ENCODE data around the gene ULK4. TPM values are rescaled to one million over a fixed set of nuclear protein-coding genes. Genes with fewer than 3 reads are reported as not detected.
"Not testable (repeated sequence)": the region's sequence is repeated elsewhere in the genome, so short reads cannot be mapped to it uniquely, and the experiment has no call there.

Gene ULK4
- total RNA-seq, 1 experiment from 2014 or later = 13.5 TPM

DNA sequence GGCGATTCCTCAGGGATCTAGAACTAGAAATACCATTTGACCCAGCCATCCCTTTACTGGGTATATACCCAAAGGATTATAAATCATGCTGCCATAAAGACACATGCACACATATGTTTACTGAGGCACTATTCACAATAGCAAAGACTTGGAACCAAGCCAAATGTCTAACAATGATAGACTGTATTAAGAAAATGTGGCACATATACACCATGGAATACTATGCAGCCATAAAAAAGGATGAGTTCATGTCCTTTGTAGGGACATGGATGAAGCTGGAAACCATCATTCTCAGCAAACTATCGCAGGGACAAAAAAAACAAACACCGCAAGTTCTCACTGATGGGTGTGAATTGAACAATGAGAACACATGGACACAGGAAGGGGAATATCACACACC, 515.6 kb downstream of the ULK4 start:
- DNase-seq (ENCODE audit: low read depth) = not testable (repeated sequence)

DNA sequence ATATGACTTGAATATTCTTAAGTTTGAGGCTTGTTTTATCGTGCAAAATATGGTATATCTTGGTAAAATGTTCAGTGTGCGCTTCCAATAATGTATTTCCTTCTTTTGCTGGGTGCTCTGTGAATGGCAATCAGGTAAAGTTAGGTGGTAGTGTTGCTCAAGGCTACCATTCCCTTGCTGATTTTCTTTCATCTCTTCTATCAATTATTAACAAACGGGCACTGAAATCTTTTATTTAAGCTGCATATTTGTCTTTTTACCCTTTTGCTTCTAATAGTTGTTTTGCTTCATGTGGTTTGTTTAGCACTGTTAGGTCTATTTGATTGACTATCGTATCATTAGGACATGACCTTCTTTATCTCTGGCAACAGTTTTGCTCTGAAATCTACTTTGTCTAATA, 520.3 kb downstream of the ULK4 start:
- no peak for DNase-seq (ENCODE audit: low read depth)

GRCh38 chr3:41441139-41441538, 520.8 kb downstream of the ULK4 start:
- DNase-seq (ENCODE audit: low read depth) = no peak

- no peak for DNase-seq (ENCODE audit: low read depth)
These were observed 524.9 kb downstream of the ULK4 start for GRCh38 chr3:41436983-41437382.

GRCh38 chr3:41434781-41435180, 527.1 kb downstream of the ULK4 start:
- DNase-seq (ENCODE audit: low read depth) = peak; percentile 15

DNA sequence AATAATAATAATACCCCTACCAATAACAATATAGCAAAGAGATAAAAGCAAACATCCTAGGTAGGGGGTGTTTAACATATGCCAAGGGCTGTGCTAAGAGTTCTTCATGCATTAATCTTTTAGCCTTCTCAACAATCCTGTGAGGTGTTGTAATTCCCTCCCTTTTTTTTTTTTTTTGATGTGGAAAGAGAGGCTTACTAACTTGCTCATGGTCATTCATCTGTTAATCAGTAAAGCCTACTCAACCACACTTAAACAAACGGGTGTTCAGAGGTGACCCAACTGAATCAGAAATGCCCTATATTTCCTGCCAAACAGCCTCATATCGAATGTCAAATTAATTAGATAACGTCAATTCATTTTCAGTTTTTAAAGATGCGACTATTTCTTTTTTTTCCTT, 530.5 kb downstream of the ULK4 start:
- no peak for DNase-seq (ENCODE audit: low read depth)

- no peak for DNase-seq (ENCODE audit: low read depth)
These were observed 531.0 kb downstream of the ULK4 start for GRCh38 chr3:41430886-41431285.

DNA sequence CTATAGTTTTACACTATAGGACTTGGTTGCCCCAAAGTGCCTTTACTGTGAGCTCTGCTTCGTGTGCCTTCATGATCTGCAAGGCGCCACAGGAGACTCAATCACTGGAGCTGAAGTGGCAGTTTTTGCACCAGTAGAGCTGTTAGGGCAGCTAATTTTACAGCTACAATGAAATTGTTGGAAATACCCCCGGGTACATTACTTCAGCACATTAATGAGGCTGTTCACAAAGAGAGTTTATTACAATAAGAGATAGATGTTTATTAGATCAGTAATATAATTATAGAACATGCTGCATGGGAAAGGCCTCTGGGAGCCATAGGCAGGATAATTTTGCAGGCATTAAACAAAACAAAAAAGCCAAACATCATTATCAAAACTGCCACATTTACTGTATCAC, 531.5 kb downstream of the ULK4 start:
- DNase-seq (ENCODE audit: low read depth) = no peak

DNA sequence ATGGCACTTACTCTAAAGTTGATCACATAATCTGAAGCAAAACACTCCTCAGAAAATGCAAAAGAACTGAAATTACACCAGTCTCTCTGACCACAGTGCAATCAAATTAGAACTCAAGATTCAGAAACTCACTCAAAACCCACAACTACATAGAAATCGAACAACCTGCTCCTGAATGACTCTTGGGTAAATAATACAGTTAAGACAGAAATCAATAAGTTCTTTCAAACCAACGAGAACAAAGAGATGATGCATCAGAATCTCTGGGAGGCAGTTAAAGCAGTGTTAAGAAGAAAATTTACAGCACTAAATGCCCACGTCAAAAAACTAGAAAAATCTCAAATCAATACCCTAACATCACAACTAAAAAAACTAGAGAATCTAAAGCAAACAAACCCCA, 535.4 kb downstream of the ULK4 start:
- DNase-seq (ENCODE audit: low read depth) = no peak

GRCh38 chr3:41424543-41425300, 537.2 kb downstream of the ULK4 start:
- no peak for DNase-seq (ENCODE audit: low read depth)

GRCh38 chr3:41419809-41420208, 542.1 kb downstream of the ULK4 start:
- DNase-seq (ENCODE audit: low read depth) = no peak

DNA sequence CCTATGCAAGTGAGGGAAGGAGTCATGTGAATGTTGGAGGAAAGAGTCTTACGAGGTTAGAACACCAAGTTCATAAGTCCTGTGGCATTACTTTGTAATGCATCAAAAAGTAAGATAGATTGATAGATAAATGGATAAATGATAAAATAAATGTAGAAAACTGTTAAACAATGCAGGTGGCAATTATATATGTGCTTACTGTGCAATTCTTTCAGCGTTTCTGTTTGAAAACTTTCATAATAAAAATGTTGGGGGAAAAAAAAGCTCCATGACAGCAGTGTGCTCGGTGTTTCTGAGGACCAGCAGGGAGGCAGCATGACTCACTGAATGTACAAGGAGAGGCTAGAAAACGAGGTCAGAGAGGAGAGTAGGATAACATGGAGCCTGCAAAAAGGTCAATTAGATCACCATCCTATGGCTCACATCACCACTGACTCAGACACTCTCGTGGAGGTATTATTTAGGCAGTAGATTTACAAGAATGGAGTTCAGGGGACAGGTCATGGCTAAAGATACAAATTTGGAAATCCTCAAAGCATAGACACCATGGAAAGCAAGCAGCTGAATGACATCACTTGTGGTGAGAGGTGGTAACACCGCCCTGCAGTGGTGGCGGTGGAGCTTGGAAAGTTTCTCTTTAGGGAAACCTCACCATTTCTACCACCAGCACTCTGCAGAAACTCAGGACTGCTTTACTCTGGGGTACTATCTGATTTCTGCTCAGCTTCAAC, 542.8 kb downstream of the ULK4 start:
- DNase-seq (ENCODE audit: low read depth) = peak; percentile 80

DNA sequence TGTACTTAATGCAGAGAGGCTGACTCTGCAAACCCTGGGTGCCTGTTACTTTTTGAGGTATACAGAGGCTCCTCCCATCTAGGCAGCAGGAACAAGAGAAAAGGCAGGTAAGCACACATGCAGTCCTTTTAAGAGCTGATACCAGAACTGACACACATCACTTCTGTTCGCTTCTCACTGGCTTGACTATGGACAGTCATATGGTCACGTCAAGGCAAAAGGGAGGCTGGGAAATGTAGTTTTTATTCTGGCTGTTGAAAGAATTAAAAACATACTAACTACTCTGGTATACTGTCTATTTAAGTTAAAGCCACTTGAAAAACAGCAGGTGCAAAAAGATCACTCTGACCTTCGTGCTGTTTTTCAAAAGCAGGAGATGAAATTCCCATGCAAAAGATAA, 544.3 kb downstream of the ULK4 start:
- no peak for DNase-seq (ENCODE audit: low read depth)

GRCh38 chr3:41411065-41411464, 550.8 kb downstream of the ULK4 start:
- DNase-seq (ENCODE audit: low read depth) = no peak

GRCh38 chr3:41405466-41405865, 556.4 kb downstream of the ULK4 start:
- DNase-seq (ENCODE audit: low read depth) = peak; percentile 21

DNA sequence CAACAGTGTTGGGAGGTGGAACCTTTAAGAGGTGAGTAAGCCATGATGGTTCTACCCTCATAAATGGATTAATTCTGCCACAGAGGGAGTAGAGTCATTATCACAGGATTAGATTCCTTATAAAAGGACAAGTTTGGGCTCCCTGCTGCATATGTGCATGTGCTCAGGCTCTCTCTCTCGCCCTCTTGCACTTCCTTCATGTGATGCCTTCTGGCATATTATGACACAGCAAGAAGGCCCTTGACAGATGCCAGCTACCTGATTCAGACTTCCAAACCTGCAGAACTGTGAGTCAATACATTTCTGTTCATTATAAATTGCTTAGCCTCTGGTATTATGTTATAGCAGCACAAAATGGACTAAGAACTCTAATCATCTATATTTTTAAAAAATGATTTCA, 557.3 kb downstream of the ULK4 start:
- no peak for DNase-seq (ENCODE audit: low read depth)

DNA sequence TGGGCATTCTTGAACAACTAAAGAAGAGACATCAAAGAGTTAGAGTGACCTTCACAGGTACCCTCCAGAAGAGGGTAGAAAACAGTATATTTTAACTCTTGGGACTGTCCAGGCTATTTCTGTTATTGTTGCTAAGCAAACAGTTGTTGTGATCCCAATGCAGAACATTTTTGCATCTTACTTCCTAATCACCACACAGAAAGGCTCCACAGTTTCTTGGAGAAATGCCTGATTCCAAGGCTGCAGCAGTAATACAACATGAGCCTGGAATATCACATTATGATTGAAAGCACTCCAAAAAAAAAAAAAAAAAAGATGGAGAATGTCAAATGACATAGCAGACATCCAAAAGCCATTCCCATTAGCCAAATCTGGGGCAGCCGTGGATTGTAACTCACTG, 567.0 kb downstream of the ULK4 start:
- DNase-seq (ENCODE audit: low read depth) = no peak

DNA sequence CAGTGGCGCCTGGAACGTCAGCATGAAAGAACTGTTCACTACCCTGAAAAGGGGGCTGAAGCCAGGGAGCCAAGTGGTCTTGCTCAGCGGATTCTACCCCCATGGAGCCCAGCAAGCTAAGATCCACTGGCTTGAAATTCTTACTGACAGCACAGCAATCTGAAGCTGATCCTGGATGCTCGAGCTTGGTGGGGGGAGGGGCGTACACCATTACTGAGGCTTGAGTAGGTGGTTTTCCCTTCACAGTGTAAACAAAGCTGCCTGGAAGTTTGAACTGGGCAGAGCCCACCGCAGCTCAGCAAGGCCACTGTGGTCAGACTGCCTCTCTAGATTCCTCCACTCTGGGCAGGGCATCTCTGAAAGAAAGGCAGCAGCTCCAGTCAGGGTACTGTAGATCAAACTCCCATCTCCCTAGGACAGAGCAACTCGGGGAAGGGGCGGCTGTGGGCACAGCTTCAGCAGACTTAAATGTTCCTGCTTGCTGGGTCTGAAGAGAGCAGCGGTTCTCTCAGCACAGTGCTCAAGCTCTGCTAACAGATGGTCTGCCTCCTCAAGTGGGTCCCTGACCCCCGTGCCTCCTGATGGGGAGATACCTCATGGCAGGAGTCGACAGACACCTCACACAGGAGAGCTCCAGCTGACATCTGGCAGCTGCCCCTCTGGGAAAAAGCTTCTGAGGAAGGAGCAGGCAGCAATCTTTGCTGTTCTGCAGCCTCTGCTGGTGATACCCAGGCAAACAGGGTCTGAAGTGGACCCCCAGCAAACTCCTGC, 591.0 kb downstream of the ULK4 start:
- not testable (repeated sequence) for DNase-seq (ENCODE audit: low read depth)

- no peak for DNase-seq (ENCODE audit: low read depth)
These were observed 591.6 kb downstream of the ULK4 start for GRCh38 chr3:41370307-41370706.

GRCh38 chr3:41369838-41370237, 592.1 kb downstream of the ULK4 start:
- DNase-seq (ENCODE audit: low read depth) = no peak

GRCh38 chr3:41365973-41366372, 595.9 kb downstream of the ULK4 start:
- no peak for DNase-seq (ENCODE audit: low read depth)

- DNase-seq (ENCODE audit: low read depth) = no peak
These were observed 597.2 kb downstream of the ULK4 start for GRCh38 chr3:41364736-41365135.
